GM23338 (cell line): Measurements from ENCODE around the gene SBF2. TPM values are rescaled to one million over a fixed set of nuclear protein-coding genes. Genes with fewer than 3 reads are reported as not detected.
"Not testable (repeated sequence)": the region's sequence is repeated elsewhere in the genome, so short reads cannot be mapped to it uniquely, and the experiment has no call there.

Source experiments
- ATAC-seq: fragments of 200-7000 bp; cut with Tn5 transposase; 3 replicates; pipeline ENCODE4 v1.9.1; 2020
- DNase-seq: peaks from one replicate; pipeline ENCODE4 v3.0.0-alpha.2; 2015; ENCODE audit warnings: low spot score
- H2AFZ ChIP-seq: fragments of 200-600 bp; sonication (generic); 2 replicates; pipeline ENCODE4 v1.8.0; 2016; ENCODE audit warnings: antibody characterized with exemption, mild to moderate bottlenecking, moderate library complexity
- H3F3A ChIP-seq: fragments of 200-600 bp; sonication (generic); replicated peaks from 2 replicates; pipeline ENCODE4 v1.8.0; 2017; ENCODE audit warnings: antibody characterized with exemption, mixed run types, low read depth
- H3K27ac ChIP-seq: fragments of 200-600 bp; sonication (generic); 2 replicates; pipeline ENCODE4 v1.6.1; 2016; ENCODE audit warnings: low read depth
- H3K27me3 ChIP-seq: fragments of 200-600 bp; sonication (generic); 2 replicates; pipeline ENCODE4 v1.8.0; 2016; ENCODE audit warnings: mild to moderate bottlenecking, mixed run types, moderate library complexity; ENCODE audit not compliant: insufficient read depth
- H3K36me3 ChIP-seq: fragments of 200-600 bp; sonication (generic); 2 replicates; pipeline ENCODE4 v1.8.0; 2016; ENCODE audit warnings: mild to moderate bottlenecking; ENCODE audit not compliant: insufficient read depth
- H3K4me1 ChIP-seq: fragments of 200-600 bp; sonication (generic); 2 replicates; pipeline ENCODE4 v1.8.0; 2016; ENCODE audit warnings: mild to moderate bottlenecking, moderate library complexity; ENCODE audit not compliant: insufficient read depth
- H3K4me2 ChIP-seq: fragments of 200-600 bp; sonication (generic); 2 replicates; pipeline ENCODE4 v1.7.1; 2017; ENCODE audit warnings: mixed run types
- H3K4me3 ChIP-seq: fragments of 200-600 bp; sonication (generic); 2 replicates; pipeline ENCODE4 v1.6.1; 2016; ENCODE audit warnings: mixed run types
- H3K79me2 ChIP-seq: fragments of 200-600 bp; sonication (generic); replicated peaks from 2 replicates; pipeline ENCODE4 v1.8.0; 2017; ENCODE audit warnings: mild to moderate bottlenecking; ENCODE audit not compliant: insufficient read depth
- H3K9me2 ChIP-seq: fragments of 200-600 bp; sonication (generic); 2 replicates; pipeline ENCODE4 v1.8.0; 2017; ENCODE audit not compliant: insufficient read depth
- H4K20me1 ChIP-seq: fragments of 200-600 bp; sonication (generic); replicated peaks from 2 replicates; pipeline ENCODE4 v1.8.0; 2017; ENCODE audit warnings: mild to moderate bottlenecking; ENCODE audit not compliant: insufficient read depth
- H3K27ac Mint-ChIP-seq: 2 replicates; pipeline ENCODE4 v1.8.0; 2020; ENCODE audit warnings: inconsistent platforms, mild to moderate bottlenecking, moderate library complexity, mixed read lengths
- H3K27me3 Mint-ChIP-seq: 3 replicates; pipeline ENCODE4 v1.8.0; 2022; ENCODE audit warnings: low read depth, mild to moderate bottlenecking, moderate library complexity, mixed read lengths, inconsistent platforms; ENCODE audit not compliant: insufficient read depth, poor library complexity
- H3K36me3 Mint-ChIP-seq: 3 replicates; pipeline ENCODE4 v1.8.0; 2021; ENCODE audit warnings: low read depth, mild to moderate bottlenecking, inconsistent platforms, moderate library complexity, mixed read lengths
- H3K4me1 Mint-ChIP-seq: 3 replicates; pipeline ENCODE4 v1.8.0; 2020; ENCODE audit warnings: mild to moderate bottlenecking, inconsistent platforms, mixed read lengths
- H3K4me3 Mint-ChIP-seq: 3 replicates; pipeline ENCODE4 v1.8.0; 2021; ENCODE audit warnings: moderate library complexity, mild to moderate bottlenecking, inconsistent platforms, mixed read lengths
- H3K9me3 Mint-ChIP-seq: 3 replicates; pipeline ENCODE4 v1.8.0; 2020; ENCODE audit warnings: moderate library complexity, mild to moderate bottlenecking, inconsistent platforms, mixed read lengths
- ETS1 ChIP-seq: IDR thresholded peaks from 2 replicates; pipeline ENCODE4 v1.6.1; 2016; ENCODE audit warnings: antibody characterized with exemption
- EZH2phosphoT487 ChIP-seq: fragments of 200-600 bp; sonication (generic); IDR thresholded peaks from one replicate; pipeline ENCODE4 v1.8.1; 2018; ENCODE audit warnings: antibody characterized with exemption; ENCODE audit not compliant: unreplicated experiment
- NANOG ChIP-seq: IDR thresholded peaks from 2 replicates; pipeline ENCODE4 v1.6.1; 2016; ENCODE audit warnings: antibody characterized with exemption, borderline replicate concordance
- POLR2AphosphoS5 ChIP-seq: IDR thresholded peaks from 2 replicates; pipeline ENCODE4 v1.6.1; 2016; ENCODE audit warnings: antibody characterized with exemption, low read depth
- polyA plus RNA-seq: library from polyadenylated mRNA; unstranded; fragments of >200 nt; fragmentation: Nextera tagmentation; extraction: Ambion mirVana; gene quantifications from 2 replicates; pipeline ENCODE4 v1.2.1, GENCODE V29; 2016
- total RNA-seq: library from RNA; depleted of rRNA; stranded (reverse); fragments of >200 nt; shearing (Covaris generic); gene quantifications from 2 replicates; pipeline ENCODE4 v1.2.3, GENCODE V29; 2014
- TF ChIP-seq, protein P1 (sequence below): fragments of 250-450 bp; sonication (Bioruptor Pico); IDR thresholded peaks from 2 replicates; pipeline ENCODE4 v1.5.0; 2020; ENCODE audit warnings: mild to moderate bottlenecking, moderate library complexity

SBF2 gene
- total and polyA plus RNA-seq, 2 experiments from 2014 or later, result 25.6 to 53.5 TPM

DNA sequence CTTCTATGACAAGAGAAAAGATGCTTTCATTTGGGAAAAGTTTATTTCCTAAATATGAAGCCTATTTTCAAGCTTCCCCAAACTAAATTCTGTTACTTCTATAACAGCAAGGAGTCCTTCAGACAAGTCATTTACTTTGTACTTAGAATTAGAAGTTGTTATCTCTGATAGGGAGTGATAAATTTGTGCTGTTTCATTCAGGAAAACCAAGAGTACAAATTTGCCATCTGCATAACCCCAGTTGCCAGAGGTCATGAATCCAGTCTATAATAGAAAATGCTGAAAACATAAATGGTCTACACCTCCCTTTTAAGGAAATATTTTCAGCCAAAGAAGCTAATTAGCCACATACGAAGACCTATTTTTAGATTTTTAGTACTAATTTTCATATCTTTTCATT is 61.3 kb downstream of the SBF2 start (continued):
- TF ChIP-seq ETS1, result no peak
- TF ChIP-seq NANOG, result no peak
- TF ChIP-seq POLR2AphosphoS5, result no peak

DNA sequence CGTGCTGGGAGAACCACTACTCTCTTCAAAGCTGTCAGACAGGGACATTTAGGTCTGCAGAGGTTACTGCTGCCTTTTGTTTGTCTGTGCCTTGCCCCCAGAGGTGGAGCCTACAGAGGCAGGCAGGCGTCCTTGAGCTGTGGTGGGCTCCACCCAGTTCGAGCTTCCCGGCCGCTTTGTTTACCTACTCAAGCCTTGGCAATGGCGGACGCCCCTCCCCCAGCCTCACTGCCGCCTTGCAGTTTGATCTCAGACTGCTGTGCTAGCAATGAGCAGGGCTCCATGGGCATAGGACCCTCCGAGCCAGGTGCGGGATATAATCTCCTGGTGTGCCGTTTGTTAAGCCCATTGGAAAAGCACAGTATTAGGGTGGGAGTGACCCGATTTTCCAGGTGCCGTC is 62.2 kb downstream of the SBF2 start:
- H3K27ac ChIP-seq, H3K4me3 Mint-ChIP-seq, H3K27me3 ChIP-seq, H3K79me2 ChIP-seq, H3K4me2 ChIP-seq, H3K27me3 Mint-ChIP-seq, H3K9me2 ChIP-seq, ATAC-seq, H3K27ac Mint-ChIP-seq, H3K4me3 ChIP-seq, H3K4me1 ChIP-seq, DNase-seq, H3F3A ChIP-seq, H3K4me1 Mint-ChIP-seq, H2AFZ ChIP-seq, H4K20me1 ChIP-seq: not testable (repeated sequence)
- Mint-ChIP-seq H3K36me3 (peaks cover 71% of the 10 kb centered on the region), H3K9me3 (peaks cover 68% of the 10 kb centered on the region)
- H3K36me3 ChIP-seq, result peaks cover 16% of the 10 kb centered on the region; the same call in 1 of the 2 replicates

GRCh38 chr11:10225553-10225952 is 68.5 kb downstream of the SBF2 start:
- Mint-ChIP-seq H3K9me3 (peaks cover 20% of the 10 kb centered on the region), H3K4me3 (no peak overlapping the region), H3K27me3 (peaks cover 1% of the 10 kb centered on the region), H3K27ac (no peak overlapping the region), H3K36me3 (peaks cover 20% of the 10 kb centered on the region), H3K4me1 (peaks cover 5% of the 10 kb centered on the region; the same call in 2 of the 3 replicates)
- no peak for ATAC-seq
- Histone ChIP-seq H3F3A (no peaks in the 10 kb centered on the region), H3K4me3 (no peak overlapping the region), H3K4me2 (no peak overlapping the region), H3K9me2 (no peaks in the 10 kb centered on the region), H3K27me3 (no peaks in the 10 kb centered on the region), H2AFZ (no peak overlapping the region), H3K4me1 (no peaks in the 10 kb centered on the region), H3K27ac (no peak overlapping the region), H3K79me2 (peaks cover 11% of the 10 kb centered on the region), H3K36me3 (no peaks in the 10 kb centered on the region), H4K20me1 (no peaks in the 10 kb centered on the region)
- no peak for DNase-seq
- TF ChIP-seq EZH2phosphoT487, result no peak
- TF ChIP-seq, protein P1, sequence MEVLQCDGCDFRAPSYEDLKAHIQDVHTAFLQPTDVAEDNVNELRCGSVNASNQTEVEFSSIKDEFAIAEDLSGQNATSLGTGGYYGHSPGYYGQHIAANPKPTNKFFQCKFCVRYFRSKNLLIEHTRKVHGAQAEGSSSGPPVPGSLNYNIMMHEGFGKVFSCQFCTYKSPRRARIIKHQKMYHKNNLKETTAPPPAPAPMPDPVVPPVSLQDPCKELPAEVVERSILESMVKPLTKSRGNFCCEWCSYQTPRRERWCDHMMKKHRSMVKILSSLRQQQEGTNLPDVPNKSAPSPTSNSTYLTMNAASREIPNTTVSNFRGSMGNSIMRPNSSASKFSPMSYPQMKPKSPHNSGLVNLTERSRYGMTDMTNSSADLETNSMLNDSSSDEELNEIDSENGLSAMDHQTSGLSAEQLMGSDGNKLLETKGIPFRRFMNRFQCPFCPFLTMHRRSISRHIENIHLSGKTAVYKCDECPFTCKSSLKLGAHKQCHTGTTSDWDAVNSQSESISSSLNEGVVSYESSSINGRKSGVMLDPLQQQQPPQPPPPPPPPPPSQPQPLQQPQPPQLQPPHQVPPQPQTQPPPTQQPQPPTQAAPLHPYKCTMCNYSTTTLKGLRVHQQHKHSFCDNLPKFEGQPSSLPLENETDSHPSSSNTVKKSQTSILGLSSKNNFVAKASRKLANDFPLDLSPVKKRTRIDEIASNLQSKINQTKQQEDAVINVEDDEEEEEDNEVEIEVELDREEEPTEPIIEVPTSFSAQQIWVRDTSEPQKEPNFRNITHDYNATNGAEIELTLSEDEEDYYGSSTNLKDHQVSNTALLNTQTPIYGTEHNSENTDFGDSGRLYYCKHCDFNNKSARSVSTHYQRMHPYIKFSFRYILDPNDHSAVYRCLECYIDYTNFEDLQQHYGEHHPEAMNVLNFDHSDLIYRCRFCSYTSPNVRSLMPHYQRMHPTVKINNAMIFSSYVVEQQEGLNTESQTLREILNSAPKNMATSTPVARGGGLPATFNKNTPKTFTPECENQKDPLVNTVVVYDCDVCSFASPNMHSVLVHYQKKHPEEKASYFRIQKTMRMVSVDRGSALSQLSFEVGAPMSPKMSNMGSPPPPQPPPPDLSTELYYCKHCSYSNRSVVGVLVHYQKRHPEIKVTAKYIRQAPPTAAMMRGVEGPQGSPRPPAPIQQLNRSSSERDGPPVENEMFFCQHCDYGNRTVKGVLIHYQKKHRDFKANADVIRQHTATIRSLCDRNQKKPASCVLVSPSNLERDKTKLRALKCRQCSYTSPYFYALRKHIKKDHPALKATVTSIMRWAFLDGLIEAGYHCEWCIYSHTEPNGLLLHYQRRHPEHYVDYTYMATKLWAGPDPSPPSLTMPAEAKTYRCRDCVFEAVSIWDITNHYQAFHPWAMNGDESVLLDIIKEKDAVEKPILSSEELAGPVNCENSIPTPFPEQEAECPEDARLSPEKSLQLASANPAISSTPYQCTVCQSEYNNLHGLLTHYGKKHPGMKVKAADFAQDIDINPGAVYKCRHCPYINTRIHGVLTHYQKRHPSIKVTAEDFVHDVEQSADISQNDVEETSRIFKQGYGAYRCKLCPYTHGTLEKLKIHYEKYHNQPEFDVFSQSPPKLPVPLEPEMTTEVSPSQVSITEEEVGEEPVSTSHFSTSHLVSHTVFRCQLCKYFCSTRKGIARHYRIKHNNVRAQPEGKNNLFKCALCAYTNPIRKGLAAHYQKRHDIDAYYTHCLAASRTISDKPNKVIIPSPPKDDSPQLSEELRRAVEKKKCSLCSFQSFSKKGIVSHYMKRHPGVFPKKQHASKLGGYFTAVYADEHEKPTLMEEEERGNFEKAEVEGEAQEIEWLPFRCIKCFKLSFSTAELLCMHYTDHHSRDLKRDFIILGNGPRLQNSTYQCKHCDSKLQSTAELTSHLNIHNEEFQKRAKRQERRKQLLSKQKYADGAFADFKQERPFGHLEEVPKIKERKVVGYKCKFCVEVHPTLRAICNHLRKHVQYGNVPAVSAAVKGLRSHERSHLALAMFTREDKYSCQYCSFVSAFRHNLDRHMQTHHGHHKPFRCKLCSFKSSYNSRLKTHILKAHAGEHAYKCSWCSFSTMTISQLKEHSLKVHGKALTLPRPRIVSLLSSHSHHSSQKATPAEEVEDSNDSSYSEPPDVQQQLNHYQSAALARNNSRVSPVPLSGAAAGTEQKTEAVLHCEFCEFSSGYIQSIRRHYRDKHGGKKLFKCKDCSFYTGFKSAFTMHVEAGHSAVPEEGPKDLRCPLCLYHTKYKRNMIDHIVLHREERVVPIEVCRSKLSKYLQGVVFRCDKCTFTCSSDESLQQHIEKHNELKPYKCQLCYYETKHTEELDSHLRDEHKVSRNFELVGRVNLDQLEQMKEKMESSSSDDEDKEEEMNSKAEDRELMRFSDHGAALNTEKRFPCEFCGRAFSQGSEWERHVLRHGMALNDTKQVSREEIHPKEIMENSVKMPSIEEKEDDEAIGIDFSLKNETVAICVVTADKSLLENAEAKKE (CRISPR knock-in tag), result no peak
